Effector CD8-positive, alpha-beta T cell (primary cell): ENCODE data around the gene TMEFF1.

Experiments used
- DNase-seq: peaks from one replicate; lab custom pipeline; 2025; lab: John Stamatoyannopoulos, UW

TMEFF1 gene

DNA sequence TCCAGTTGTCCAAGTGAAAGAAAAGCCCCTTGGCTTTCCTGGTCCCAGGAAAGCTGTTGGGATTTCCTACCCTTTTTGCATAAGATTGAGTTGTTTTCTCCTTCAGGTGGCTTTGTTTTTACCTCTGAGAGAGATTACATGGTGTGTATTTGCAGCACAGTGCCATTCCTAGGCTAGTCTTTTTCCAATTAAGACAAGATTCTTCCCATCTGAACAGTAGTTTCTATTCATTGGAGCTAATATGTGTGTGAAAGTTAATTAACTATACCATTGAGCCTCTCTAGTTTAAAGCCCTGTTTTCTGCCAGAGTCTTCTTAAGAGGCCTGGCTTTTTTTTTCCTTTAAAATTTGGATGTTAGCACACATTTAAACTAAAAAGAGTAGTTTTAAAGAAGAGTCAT is 25.9 kb upstream of the TMEFF1 start:
- no peak for DNase-seq

DNA sequence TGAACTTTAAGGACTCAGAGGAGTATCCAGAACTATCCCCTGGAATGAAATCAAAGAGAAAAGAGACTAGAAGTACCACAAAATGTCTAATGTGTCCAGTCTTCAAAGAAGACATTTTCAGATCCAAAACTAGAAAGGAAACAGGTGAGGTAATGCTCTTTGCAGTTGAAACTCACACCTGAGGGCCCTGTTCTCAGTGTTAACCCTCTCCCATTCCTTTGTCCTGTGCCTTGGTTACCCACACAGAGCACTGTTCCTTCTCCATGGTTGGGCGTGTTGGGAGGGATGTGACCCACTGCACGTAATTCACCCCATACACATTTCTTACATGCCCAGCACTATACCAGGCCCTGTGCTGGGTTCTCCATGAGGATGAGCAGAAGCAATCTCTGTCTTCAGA is 24.7 kb upstream of the TMEFF1 start:
- DNase-seq = no peak

DNA sequence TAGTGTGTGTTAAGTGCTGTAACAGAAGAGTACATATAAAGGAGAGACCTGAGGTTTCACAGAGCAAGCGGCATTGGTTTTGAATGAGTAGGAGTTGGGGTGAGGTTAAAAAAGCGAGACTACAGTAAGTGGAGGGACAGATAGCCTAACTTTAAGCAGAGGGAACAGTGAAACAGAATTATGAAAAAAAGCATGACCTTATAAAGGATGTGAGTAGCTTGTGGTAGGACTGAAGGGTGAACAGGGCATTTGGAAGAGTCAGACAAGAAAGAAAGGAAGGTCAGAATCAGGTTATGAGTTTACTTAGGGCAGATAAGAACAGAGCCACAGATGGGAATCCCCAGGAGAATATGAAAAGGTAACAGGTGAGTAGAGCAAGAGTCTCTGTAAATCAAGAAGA is 23.5 kb upstream of the TMEFF1 start:
- no peak for DNase-seq

DNA sequence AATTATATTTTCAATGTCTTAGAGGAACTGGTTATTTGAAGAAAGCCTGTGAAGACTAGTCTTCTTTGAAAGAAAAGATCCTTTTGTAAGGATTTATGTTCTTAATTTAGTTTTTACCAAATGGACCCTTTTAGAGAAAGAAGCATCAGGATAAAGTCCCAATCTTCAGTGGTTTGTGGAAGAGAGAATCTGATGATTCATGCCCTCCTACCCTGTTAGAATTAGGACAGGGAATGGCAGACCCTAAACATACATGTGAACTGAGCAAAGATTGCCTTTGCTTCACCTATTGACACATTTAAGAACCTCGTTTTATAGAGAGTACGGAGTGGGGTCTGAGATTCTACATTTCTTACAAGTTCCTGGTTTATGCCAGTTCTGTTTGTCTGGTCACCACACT is 20.1 kb upstream of the TMEFF1 start:
- DNase-seq = no peak

DNA sequence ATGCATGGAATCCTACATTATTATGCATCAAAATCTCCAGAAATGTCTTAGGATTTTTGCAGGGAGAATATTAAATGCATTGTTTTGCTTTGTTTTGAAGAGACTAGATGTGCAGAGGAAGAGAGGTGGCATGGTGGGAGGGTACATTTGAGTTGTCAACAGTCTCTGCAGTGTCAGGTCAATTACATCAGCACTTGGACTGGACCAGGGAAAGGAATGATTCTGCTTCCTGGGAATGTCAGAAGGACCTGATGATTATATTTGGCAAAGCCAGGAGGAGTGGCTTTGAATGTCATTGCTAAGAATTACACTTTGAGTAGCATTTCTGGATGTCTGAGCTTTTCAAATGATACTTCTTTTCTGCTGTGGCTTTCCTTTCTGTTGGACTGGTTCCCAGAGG is 17.5 kb upstream of the TMEFF1 start:
- DNase-seq = no peak

DNA sequence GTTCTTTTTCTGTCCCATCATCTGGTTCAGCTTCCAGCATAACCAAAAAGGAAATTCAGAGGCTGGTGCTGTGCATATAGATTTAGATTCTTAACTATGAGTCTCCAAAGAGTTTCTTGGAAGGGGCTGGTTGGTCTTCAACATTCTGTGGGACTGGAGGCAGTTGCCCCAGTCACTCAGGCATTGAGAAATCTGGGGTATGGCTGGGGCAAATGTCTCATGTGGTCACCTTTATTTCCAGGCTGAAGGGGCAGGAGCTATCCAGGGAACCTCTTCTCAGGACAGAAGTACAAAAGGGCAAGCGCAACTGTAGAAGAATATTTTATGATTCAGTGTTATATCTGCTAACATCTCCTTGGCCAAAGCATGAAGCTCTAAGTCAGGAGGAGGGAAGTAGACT is 15.4 kb upstream of the TMEFF1 start:
- DNase-seq = no peak

DNA sequence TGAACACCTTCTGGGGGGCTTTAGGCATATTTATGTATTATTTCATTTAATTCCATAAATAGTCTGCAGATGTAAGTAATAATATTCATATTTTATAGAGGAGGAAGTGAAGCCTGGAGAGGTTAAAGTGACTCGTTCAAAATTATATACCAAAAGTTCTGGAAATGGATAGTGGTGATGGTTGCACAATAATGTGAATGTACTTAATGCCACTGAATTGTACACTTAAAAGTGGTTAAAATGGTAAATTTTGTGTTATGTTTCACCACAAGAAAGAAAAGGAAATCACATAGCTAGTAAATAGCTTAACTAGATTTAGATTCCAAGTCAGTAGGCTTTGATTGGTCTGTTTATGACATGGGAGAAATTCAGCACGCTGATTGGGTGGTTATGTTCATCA is 13.0 kb upstream of the TMEFF1 start:
- DNase-seq = no peak

DNA sequence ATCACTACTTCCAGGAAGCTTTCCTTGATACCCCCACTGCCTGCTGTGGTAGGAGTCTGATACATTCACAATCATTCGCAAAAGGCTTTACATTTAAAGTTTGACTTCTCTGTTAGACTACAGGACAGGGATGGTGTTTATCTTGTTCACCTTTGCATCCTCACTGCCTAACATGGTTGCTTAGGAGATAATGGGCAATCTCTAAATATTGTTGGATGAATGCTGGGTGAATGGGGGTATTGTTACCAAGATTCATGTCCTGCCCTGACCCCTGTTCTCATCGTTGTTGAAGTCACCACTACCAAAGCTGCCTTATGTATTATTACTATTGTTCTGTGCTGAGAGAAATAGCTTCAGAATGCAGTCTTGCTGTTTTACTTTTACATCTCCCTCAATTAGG is 7.7 kb upstream of the TMEFF1 start:
- no peak for DNase-seq

DNA sequence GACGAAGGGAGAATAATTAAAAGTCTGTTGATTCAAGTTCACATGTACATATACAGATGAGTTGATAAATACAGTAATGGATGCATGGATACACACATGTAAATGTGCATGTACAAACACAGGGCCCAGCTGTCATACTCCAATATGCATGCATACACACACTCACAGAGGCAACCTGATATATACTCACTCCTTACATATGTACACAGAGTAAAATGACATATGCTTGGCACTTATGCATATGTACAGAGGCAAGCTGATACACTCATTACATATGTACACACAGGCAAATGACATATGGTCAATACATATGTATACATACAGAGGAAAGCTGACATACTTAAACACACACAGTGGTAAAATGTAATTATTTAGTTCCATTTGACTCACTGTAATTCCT is 7.2 kb upstream of the TMEFF1 start:
- DNase-seq = no peak

DNA sequence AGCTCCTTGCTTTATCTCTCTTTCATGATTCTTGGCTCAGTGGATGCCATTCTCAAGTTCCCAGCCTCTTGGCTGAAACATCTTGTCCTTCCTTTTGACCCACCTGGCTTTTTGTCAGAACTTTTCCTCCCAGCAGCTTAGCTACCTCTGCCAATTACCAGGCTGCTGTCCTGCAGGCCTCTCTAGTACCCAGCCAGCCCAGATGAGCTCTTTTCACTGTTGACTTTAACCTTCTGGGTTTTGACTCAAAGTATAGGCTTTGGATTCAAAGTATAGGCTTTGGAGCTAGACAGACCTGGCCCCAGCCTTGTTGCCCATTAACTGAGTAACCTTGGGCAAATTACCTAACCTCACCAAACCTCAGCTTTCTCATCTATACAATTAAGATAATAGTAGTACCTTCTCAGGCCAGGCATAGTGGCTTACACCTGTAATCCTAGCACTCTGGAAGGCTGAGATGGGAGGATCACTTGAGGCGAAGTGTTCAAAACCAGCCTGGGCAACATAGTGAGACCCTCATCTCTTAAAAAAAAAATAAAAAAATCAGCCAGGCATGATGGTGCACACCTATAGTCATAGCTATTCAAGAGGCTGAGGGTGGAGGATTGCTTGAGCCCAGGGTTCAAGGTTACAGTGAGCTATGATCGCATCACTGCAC is 6.6 kb upstream of the TMEFF1 start:
- DNase-seq = no peak

DNA sequence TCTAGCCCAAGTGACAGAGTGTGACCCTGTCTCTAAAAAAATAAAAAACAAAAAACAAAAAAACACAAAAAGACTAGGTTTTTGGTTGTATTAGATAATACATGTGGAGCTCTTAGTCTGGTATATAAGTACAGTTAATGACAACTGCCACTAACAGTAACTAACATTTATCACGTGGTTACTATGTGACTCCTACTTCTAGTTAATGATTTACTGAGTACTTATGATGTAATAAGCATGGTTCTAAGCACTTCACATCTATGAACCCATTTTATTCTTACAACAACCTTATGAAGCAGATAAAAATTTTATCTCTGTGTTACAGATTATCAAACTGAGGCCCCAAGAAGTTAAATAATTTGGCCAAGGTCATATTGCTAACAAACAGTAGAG is 6.1 kb upstream of the TMEFF1 start:
- DNase-seq = no peak

DNA sequence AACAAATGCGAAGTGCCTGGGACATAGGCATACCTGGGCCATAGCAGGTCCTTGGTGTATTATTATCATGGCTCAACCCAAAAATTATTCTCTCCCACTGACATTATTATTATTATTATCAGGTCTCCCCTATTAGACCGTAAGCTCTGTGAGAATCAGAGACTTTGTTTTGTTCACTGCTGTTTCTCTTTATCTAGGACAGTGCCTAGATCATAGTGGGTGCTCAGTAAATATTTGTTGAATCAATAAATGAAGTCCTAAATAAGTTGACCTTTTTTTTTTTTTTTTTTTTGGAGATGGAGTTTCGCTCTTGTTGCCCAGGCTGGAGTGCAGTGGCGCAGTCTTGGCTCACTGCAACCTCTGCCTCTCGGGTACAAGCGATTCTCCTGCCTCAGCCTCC is 4.9 kb upstream of the TMEFF1 start:
- DNase-seq = no peak

DNA sequence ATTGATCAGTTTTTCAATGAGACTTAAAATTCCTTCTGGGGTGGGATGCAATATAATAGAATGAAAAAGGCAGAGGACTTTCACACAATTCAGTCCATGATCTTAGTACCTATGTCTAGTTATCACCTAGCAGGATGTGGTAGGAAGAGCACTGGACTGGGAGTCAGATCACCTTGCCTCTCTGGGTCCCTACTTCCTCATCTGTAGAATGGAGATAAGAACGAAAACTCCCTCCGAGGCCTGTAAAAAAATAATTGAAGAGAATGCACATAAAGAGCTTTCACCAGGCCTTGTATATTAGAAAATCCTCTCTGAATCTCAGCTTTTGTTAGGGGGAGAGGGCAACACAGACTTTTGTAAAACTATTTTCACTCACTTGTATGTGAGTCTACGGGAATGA is 681 bp upstream of the TMEFF1 start:
- no peak for DNase-seq

DNA sequence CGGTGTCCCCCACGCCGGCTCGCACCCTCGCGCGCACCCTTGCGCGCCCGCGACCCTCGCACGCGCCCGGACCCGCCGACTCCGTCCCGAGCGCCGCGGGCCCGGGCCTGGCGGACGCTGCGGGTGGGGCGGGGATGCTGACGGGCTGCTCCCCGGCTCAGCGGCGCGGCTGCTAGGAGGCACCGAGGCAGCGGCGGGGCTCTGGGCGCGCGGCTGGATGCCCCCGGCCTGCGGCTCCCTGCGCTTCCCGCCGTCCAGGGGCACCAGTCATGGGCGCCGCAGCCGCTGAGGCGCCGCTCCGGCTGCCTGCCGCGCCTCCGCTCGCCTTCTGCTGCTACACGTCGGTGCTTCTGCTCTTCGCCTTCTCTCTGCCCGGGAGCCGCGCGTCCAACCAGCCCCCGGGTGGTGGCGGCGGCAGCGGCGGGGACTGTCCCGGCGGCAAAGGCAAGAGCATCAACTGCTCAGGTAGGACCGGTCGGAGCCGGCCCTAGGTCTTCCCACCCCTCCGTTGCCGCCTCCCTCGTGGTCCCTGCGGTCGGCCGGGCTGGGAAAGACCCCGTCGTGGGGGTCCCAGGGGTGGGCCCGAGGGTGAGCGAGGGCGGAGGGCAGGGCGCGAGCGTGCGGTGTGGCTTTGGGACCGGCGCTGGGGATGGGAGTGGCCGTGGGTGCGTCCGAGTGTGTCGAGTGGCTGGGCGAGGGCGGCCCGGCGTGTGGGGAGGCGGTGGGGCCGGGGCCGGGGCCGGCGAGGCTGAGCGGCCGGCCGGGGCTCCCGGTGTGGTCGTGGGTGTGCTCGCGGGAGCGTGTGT is 530 bp downstream of the TMEFF1 start:
- no peak for DNase-seq

DNA sequence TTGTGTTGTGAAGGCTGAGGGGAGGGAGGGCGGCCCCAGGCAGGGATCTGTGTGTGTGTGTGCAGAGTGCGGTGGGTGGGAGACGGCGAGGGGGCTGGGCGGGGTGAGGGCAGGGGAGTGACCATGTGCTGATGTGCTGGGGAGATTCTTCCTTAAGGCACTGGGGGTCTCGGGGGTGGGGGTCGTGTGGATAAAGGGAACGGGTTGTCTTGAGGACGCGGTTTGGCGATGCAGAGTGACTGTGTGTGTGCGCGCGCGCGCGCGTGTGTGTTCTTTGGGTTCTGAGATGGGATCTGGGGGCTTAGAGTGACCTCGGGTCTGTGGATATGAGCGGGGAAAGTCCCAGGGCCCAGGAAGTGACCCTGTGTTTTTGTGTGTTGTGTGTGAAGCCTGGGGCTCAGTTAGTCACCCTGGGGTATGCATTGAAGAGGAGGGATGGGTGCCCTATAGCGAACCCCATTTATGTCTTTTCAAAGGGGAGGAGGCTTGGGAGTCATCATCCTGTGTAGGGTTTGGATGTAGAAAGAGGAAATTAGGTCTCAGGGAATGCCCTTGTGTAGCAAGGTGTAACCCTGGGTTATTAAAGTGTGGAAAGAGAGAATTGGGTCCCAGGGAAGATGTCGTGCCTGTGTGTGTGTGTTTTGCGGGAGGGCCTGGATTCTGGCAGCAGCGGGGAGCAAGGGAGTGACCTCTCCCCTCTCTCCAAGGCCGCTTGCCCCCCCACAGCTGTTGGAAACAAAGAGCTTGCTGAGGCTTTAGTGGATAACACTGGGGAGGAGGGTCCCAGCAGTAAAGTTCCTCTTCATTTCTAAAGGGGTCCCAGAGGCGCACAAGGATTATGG is 1.4 kb downstream of the TMEFF1 start:
- DNase-seq = no peak

DNA sequence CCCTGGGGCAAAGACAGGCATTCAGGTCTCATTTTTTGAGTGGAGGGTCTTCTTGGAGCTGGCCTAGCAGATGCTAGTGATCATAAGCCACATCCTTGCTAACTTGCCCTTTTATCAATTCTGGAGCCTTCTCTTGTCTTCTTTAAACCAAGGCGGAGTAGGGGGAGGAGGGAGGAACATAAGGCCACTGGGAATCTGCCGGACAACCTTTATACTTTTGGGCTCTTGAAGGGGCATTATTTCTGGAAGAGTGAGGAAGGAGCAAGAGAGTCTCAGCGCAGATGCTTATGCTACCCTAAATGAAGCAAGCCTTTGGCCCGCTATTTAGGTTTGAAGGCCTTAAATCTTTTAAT is 2.0 kb downstream of the TMEFF1 start:
- DNase-seq = no peak

DNA sequence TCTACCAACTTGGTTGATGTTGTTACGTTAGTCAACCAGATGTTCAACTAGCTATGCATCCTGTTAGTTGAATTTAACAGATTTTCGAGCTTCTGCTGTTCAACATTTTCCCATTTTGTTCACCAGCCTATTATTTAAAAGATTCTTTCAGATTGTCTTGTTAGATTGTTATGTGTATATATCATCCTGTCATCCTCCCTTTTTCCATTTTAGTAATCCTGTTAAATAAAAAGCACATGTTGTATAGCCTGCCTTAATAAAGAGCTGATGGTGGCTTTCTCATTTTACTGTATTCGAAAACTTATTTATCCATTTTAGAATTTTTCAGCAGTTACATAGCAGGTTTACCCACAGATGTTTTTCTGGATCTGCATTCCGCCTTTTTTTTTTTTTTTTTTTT is 4.3 kb downstream of the TMEFF1 start:
- no peak for DNase-seq

DNA sequence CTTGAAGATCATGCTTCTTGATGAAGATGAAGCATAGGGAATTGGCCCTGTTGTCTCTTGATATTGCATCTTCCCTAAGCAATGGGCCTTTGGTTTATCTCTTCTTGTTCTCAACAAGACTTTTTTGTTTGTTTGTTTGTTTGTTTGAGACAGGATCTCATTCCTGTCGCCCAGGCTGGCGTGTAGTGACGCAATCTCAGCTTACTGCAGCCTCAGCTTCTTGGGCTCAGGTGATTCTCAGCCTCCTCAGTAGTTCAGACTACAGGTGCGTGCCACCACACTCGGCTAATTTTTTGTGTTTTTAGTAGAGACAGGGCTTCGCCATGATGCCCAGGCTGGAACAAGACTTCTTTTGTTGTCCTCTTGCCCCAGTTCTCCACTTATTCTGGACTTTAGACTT is 5.2 kb downstream of the TMEFF1 start:
- DNase-seq = no peak

DNA sequence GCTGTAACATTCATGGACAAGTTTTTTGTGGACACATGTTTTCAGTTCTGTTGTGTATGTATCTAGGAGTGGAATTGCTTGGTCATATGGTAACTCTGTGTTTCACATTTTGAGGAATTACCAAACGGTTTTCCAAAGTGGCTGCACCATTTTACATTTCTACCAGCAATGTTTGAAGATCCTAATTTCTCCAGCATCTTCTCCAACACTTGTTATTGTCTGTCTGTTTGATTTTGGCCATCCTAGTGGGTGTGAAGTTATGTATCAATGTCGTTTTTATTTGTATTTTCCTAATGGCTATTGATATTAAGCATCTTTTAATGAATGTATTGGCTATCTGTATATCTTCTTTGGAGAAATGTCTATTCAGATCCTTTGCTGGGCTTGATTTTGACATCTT is 6.9 kb downstream of the TMEFF1 start:
- no peak for DNase-seq

DNA sequence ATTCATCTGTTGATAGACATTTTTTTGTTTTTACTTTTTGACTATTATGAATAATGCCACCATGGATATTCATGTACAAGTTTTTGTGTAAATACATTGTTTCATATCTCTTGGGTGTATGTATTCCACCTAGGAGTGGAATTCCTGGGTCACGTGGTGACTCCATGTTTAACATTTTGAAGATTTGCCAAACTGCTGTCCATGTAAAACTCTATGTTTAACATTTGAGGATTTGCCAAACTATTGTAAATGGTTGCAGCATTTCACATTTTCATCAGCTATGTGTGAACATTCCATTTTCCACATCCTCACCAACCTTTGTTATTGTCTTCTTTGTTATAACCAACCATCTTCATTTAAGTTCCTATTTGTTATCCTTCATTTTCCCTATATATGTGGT is 12.2 kb downstream of the TMEFF1 start:
- no peak for DNase-seq

DNA sequence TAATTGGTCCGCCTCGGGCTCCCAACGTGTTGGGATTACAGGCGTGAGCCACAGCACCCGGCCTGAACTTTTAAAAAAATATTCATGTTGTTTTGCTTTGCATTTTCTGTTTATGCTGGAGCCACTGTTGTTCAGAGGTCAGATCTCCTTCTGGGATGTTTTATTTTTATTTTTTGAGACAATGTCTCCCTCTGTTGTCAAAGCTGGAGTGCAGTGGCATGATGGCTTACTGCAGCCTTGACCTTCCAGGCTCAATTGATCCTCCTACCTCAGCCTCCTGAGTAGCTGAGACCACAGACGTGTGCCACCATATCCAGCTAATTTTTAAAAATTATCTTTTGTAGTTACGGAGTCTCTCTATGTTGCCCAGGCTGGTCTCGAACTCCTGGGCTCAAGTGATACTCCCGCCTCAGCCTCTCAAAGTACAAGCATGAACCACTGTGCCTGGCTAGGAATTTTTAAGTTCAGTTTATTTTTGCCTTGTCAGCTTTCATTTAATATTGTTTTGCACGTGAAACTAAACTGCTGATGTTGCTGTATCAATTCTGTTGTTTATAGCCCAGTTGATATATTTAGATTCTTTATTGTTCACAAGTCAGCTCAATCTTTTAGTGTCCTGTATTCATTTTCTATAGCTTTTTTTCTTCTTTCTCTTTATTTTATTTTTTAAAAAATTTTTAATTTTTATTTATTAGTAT is 13.7 kb downstream of the TMEFF1 start:
- DNase-seq = no peak

DNA sequence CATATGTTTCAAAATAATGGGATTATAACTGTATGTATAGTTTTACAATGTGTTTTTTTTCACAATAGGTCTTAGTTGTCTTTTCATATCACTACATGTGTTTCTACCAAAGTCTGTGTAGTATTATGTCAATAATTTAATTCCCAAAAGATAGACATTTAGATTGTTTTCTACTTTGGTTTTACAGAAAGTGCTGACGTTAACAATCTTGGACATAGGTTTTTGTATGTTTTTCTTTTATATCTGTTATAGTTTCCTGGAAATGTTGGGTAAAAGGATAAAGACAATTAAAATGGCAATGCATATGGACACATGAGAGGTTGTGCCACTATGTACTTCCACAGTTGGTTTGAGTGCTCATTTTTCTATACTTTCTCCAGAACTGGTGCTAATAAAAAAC is 15.2 kb downstream of the TMEFF1 start:
- DNase-seq = no peak

DNA sequence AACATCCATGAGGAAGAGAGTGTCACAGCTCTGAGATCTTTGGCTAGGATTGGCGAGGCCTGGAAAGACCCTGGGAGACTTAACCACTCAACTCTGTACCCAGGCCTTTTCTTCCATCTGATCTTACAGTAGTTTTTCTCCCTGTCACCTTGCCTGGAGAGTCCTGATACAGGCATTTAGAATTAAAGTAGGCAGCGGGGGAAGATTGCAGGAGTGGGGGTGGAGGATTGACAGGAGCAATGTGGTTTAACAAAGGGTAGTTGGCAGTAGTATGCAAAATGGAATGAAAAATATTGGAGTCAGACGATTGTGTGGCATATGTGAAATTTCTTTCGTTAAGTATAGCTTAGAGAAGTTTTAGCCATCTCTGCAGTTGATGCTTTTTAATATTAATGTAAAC is 16.9 kb downstream of the TMEFF1 start:
- DNase-seq = no peak
